ENCODE measurements around the gene GRM7. TPM values are rescaled to one million over a fixed set of nuclear protein-coding genes. Genes with fewer than 3 reads are reported as not detected.

The GRM7 gene
- total and polyA plus RNA-seq, 2 donors (not counting 1 experiment from before 2014, with no cell fraction given), result not detected

- Histone ChIP-seq H3K4me2 (ENCODE audit: extremely low read depth, insufficient read depth, low read length) (no peak overlapping the region), H3K4me3 (replicated peaks in 1 of 4; ENCODE audit: control extremely low read depth in 1 of 4, insufficient read depth in 1 of 4, low read depth in 3 of 4, low read length in 4 of 4) (no peak overlapping the region), H3K27me3 (ENCODE audit: control insufficient read depth, insufficient read depth, low read length) (no peaks in the 10 kb centered on the region), H3K4me1 (ENCODE audit: control insufficient read depth, extremely low read depth, insufficient read depth, low read length) (no peaks in the 10 kb centered on the region), H2AFZ (ENCODE audit: low read length) (no peak overlapping the region), H4K20me1 (ENCODE audit: control insufficient read depth, extremely low read depth, insufficient read depth, low read length) (no peaks in the 10 kb centered on the region), H3K36me3 (ENCODE audit: control insufficient read depth, insufficient read depth, low read length) (no peaks in the 10 kb centered on the region), H3K79me2 (ENCODE audit: control insufficient read depth, insufficient read depth, low read length) (no peaks in the 10 kb centered on the region), H3K9me3 (ENCODE audit: control insufficient read depth, insufficient read depth, low read depth, low read length) (no peaks in the 10 kb centered on the region), H3K9ac (ENCODE audit: insufficient read depth, low read length) (no peak overlapping the region), H3K27ac (ENCODE audit: insufficient read depth, low read length) (no peak overlapping the region)
- DNase-seq (ENCODE audit: low read depth in 2 of 2), result no peak
- TF ChIP-seq CTCF (conservative IDR thresholded peaks at IDR 0.05 in 1 of 2, IDR thresholded peaks at IDR 0.05 in 1 of 2; ENCODE audit: low read depth in 1 of 2, low read length in 2 of 2), result no peak
- TF ChIP-seq EZH2 (IDR thresholded peaks at IDR 0.05; ENCODE audit: low read length, missing control alignments), result no peak
Observed at GRCh38 chr3:7764115-7764514, 903.2 kb downstream of the GRM7 start.

- Histone ChIP-seq H3K4me1 (ENCODE audit: control insufficient read depth, extremely low read depth, insufficient read depth, low read length) (no peaks in the 10 kb centered on the region), H3K4me2 (ENCODE audit: extremely low read depth, insufficient read depth, low read length) (no peak overlapping the region)
- TF ChIP-seq CTCF (conservative IDR thresholded peaks at IDR 0.05 in 1 of 2, IDR thresholded peaks at IDR 0.05 in 1 of 2; ENCODE audit: low read depth in 1 of 2, low read length in 2 of 2), result no peak
- no peak for TF ChIP-seq EZH2 (IDR thresholded peaks at IDR 0.05; ENCODE audit: low read length, missing control alignments)
Observed at GRCh38 chr3:7766530-7766929, 905.6 kb downstream of the GRM7 start.

GRCh38 chr3:7779331-7779730 lies 918.4 kb downstream of the GRM7 start:
- H3K4me1 ChIP-seq (ENCODE audit: control insufficient read depth, extremely low read depth, insufficient read depth, low read length), result no peaks in the 10 kb centered on the region
- H3K9me3 ChIP-seq (ENCODE audit: control insufficient read depth, insufficient read depth, low read depth, low read length), result no peaks in the 10 kb centered on the region
- no peaks in the 10 kb centered on the region for H4K20me1 ChIP-seq (ENCODE audit: control insufficient read depth, extremely low read depth, insufficient read depth, low read length)
- TF ChIP-seq EZH2 (IDR thresholded peaks at IDR 0.05; ENCODE audit: low read length, missing control alignments) (no peak), CTCF (conservative IDR thresholded peaks at IDR 0.05 in 1 of 2, IDR thresholded peaks at IDR 0.05 in 1 of 2; ENCODE audit: low read depth in 1 of 2, low read length in 2 of 2) (no peak)
- H3K36me3 ChIP-seq (ENCODE audit: control insufficient read depth, insufficient read depth, low read length), result no peaks in the 10 kb centered on the region
- no peak overlapping the region for H3K4me2 ChIP-seq (ENCODE audit: extremely low read depth, insufficient read depth, low read length)
- H3K79me2 ChIP-seq (ENCODE audit: control insufficient read depth, insufficient read depth, low read length), result no peaks in the 10 kb centered on the region
- no peak overlapping the region for H3K9ac ChIP-seq (ENCODE audit: insufficient read depth, low read length)
- H3K27me3 ChIP-seq (ENCODE audit: control insufficient read depth, insufficient read depth, low read length), result no peaks in the 10 kb centered on the region
- DNase-seq (ENCODE audit: low read depth in 2 of 2), result peak in 1 of 2 donors; percentile 69
- H3K4me3 ChIP-seq (replicated peaks in 1 of 4; ENCODE audit: control extremely low read depth in 1 of 4, insufficient read depth in 1 of 4, low read depth in 3 of 4, low read length in 4 of 4), result no peak overlapping the region
- H2AFZ ChIP-seq (ENCODE audit: low read length), result no peak overlapping the region
- no peak overlapping the region for H3K27ac ChIP-seq (ENCODE audit: insufficient read depth, low read length)

More at GRCh38 chr3:7766530-7766929, 905.6 kb downstream of the GRM7 start:
- no peak overlapping the region for H3K4me3 ChIP-seq (replicated peaks in 1 of 4; ENCODE audit: control extremely low read depth in 1 of 4, insufficient read depth in 1 of 4, low read depth in 3 of 4, low read length in 4 of 4)
- no peaks in the 10 kb centered on the region for H3K79me2 ChIP-seq (ENCODE audit: control insufficient read depth, insufficient read depth, low read length)
- no peak for DNase-seq (ENCODE audit: low read depth in 2 of 2)
- H3K9me3 ChIP-seq (ENCODE audit: control insufficient read depth, insufficient read depth, low read depth, low read length), result no peaks in the 10 kb centered on the region
- no peaks in the 10 kb centered on the region for H3K27me3 ChIP-seq (ENCODE audit: control insufficient read depth, insufficient read depth, low read length)
- H4K20me1 ChIP-seq (ENCODE audit: control insufficient read depth, extremely low read depth, insufficient read depth, low read length), result no peaks in the 10 kb centered on the region
- no peak overlapping the region for H2AFZ ChIP-seq (ENCODE audit: low read length)
- no peaks in the 10 kb centered on the region for H3K36me3 ChIP-seq (ENCODE audit: control insufficient read depth, insufficient read depth, low read length)
- no peak overlapping the region for H3K9ac ChIP-seq (ENCODE audit: insufficient read depth, low read length)
- no peak overlapping the region for H3K27ac ChIP-seq (ENCODE audit: insufficient read depth, low read length)
